ENCODE data around the gene DNASE1.

GRCh38 chr16:3687021-3687420 is 32.5 kb downstream of the DNASE1 start:
- TF ChIP-seq CTCF (IDR thresholded peaks at IDR 0.05) = no peak
- TF ChIP-seq POLR2A (IDR thresholded peaks at IDR 0.05) = no peak
